ENCODE results near the gene SLC25A29.

GRCh38 chr14:100298551-100299237 is 7.5 kb downstream of the SLC25A29 start:
- TF ChIP-seq POLR2AphosphoS5 (IDR thresholded peaks at IDR 0.05; ENCODE audit: borderline replicate concordance, low read depth, low read length) = no peak
- no peak for TF ChIP-seq FOXP2 (optimal IDR thresholded peaks at IDR 0.05; ENCODE audit: control extremely low read depth, extremely low read length, insufficient read depth)
